T-cell (primary cell): ENCODE data around the gene CCR5. TPM values are rescaled to one million over a fixed set of nuclear protein-coding genes. Genes with fewer than 3 reads are reported as not detected.

ENCODE experiments used
- ATAC-seq, 4 experiments: fragments of 200-7000 bp in 3 of 4; fragments of 150-1000 bp in 1 of 4; cut with Tn5 transposase; replicated peaks in 1 of 4; 1 replicate in 3 of 4; 2 replicates in 1 of 4; pipeline ENCODE4 v1.10.0; 2021; ENCODE audit warnings: moderate library complexity in 3 of 4, mild to moderate bottlenecking in 2 of 4, moderate number of reproducible peaks in 1 of 4
- CTCF ChIA-PET, 2 donors: fragments of 300-600 bp; sonication (Branson Sonifier 250); formaldehyde crosslinking; loops; one replicate each; lab custom pipeline; 2022; ENCODE audit warnings: antibody characterized with exemption in 2 of 2; lab: Charles Lee
- POLR2A ChIA-PET, 2 donors: fragments of 300-600 bp; sonication (Branson Sonifier 250); formaldehyde crosslinking; loops; one replicate each; lab custom pipeline; 2022; ENCODE audit warnings: antibody characterized with exemption in 2 of 2; lab: Charles Lee
- DNase-seq, 35 experiments: peaks; one replicate each; pipeline versions ENCODE4 v3.0.0 to v3.0.0-alpha.2; 2013 to 2023
- H3K27ac ChIP-seq: one replicate; pipeline ENCODE4 v1.5.1; 2013; ENCODE audit warnings: low read length
- H3K27me3 ChIP-seq, 2 experiments: replicated peaks in 1 of 2; 1 replicate in 1 of 2; 2 replicates in 1 of 2; pipeline versions ENCODE4 v1.6.1 to v1.7.0; 2013; ENCODE audit warnings: low read length in 1 of 2, mixed read lengths in 1 of 2; ENCODE audit not compliant: control insufficient read depth in 2 of 2, insufficient read depth in 2 of 2; ENCODE audit errors: extremely low read depth in 1 of 2
- H3K36me3 ChIP-seq, 2 donors: 1 replicate in 1 of 2; 2 replicates in 1 of 2; pipeline versions ENCODE4 v1.6.1 to v1.7.0; 2013; ENCODE audit warnings: low read length in 1 of 2; ENCODE audit not compliant: control insufficient read depth in 2 of 2, insufficient read depth in 1 of 2; ENCODE audit errors: extremely low read depth in 1 of 2
- H3K4me1 ChIP-seq, 2 experiments: 1 replicate in 1 of 2; 2 replicates in 1 of 2; pipeline versions ENCODE4 v1.6.1 to v1.7.0; 2013; ENCODE audit warnings: low read length in 2 of 2, mixed read lengths in 1 of 2; ENCODE audit not compliant: insufficient read depth in 2 of 2, control insufficient read depth in 1 of 2; ENCODE audit errors: extremely low read depth in 1 of 2
- H3K4me3 ChIP-seq, 2 donors: 1 replicate in 1 of 2; 2 replicates in 1 of 2; pipeline versions ENCODE4 v1.5.1 to v1.7.0; 2013; ENCODE audit warnings: mild to moderate bottlenecking in 2 of 2, low read length in 1 of 2, moderate library complexity in 1 of 2; ENCODE audit not compliant: control insufficient read depth in 1 of 2; ENCODE audit errors: extremely low read depth in 1 of 2
- H3K9me3 ChIP-seq: 2 replicates; pipeline ENCODE4 v1.7.0; 2013
- H3K27ac Mint-ChIP-seq, 2 donors: one replicate each; pipeline ENCODE4 v1.8.0; 2020 to 2021; ENCODE audit warnings: mild to moderate bottlenecking in 2 of 2, mixed read lengths in 2 of 2
- H3K27me3 Mint-ChIP-seq, 2 donors: one replicate each; pipeline ENCODE4 v1.8.0; 2021 to 2022; ENCODE audit warnings: mixed read lengths in 2 of 2
- H3K36me3 Mint-ChIP-seq: one replicate; pipeline ENCODE4 v1.8.0; 2021; ENCODE audit warnings: mixed read lengths
- H3K4me1 Mint-ChIP-seq, 3 donors: one replicate each; pipeline ENCODE4 v1.8.0; 2020 to 2022; ENCODE audit warnings: mixed read lengths in 3 of 3, mild to moderate bottlenecking in 1 of 3
- H3K4me3 Mint-ChIP-seq, 3 donors: one replicate each; pipeline ENCODE4 v1.8.0; 2020 to 2022; ENCODE audit warnings: mild to moderate bottlenecking in 3 of 3, mixed read lengths in 3 of 3, moderate library complexity in 3 of 3
- H3K9me3 Mint-ChIP-seq, 3 donors: one replicate each; pipeline ENCODE4 v1.8.0; 2020 to 2022; ENCODE audit warnings: mixed read lengths in 3 of 3
- WGBS: methylation state at CpG from one replicate; pipeline ENCODE4 v1.1.5; 2013; ENCODE audit warnings: missing lambda C conversion rate; ENCODE audit not compliant: insufficient coverage; 5-methylcytosine and 5-hydroxymethylcytosine counted together
- total RNA-seq, 35 experiments: library from RNA in 6 of 35; stranded (reverse) in 6 of 35; fragments of 120-200 nt in 1 of 35; gene quantifications; one replicate each; pipeline versions ENCODE4 v1.2.1 to v1.2.4 and lab custom pipeline; 2013 to 2026

Gene CCR5
- total RNA-seq, 5 donors from 2014 or later (not counting 1 experiment from before 2014, with no cell fraction given) = 4.0 to 14.6 (median 10.1) TPM

- no peak for ATAC-seq
- H3K27me3 Mint-ChIP-seq = no peaks in the 10 kb centered on the region
- no peaks in the 10 kb centered on the region for H3K36me3 ChIP-seq
- H3K27ac Mint-ChIP-seq = no peak overlapping the region
- CTCF ChIA-PET = no interaction called here
- peaks cover 10 to 13% (median 12%) of the 10 kb centered on the region in 3 donors for H3K4me1 Mint-ChIP-seq
- H3K4me3 ChIP-seq = no peak overlapping the region
- WGBS = no CpG with 5 or more reads among the region's 5 CpGs
- H3K27me3 ChIP-seq = no peaks in the 10 kb centered on the region
- H3K27ac ChIP-seq = no peak overlapping the region
- no peak for DNase-seq
- no peaks in the 10 kb centered on the region for H3K9me3 ChIP-seq
- H3K4me3 Mint-ChIP-seq = no peak overlapping the region
- no peaks in the 10 kb centered on the region for H3K9me3 Mint-ChIP-seq
- H3K4me1 ChIP-seq = peaks cover 0 to 5% of the 10 kb centered on the region in 2 experiments
- POLR2A ChIA-PET = no interaction called here
- H3K36me3 Mint-ChIP-seq = no peaks in the 10 kb centered on the region
Observed at GRCh38 chr3:46423588-46423987, 52.8 kb downstream of the CCR5 start.

Other genes with a start within 250 kb of the CCR5 start
- under 1 TPM; 0.12 to 0.98 (median 0.43) TPM for gene CCR1, start 162.6 kb upstream of the CCR5 start, total RNA-seq
- gene CCR3, start 128.5 kb upstream of the CCR5 start, total RNA-seq = 1 to 10 TPM in 1 of 5 donors, under 1 TPM in 2, not detected in 2; 0.33 to 1.2 (median 0.55) TPM
- 10 to 100 TPM in 2 of 5 donors, 1 to 10 TPM in 3; 3.3 to 15.1 (median 8.1) TPM for gene CCR2, start 16.8 kb upstream of the CCR5 start, total RNA-seq
- gene CCRL2, start 36.3 kb downstream of the CCR5 start, total RNA-seq = 1 to 10 TPM; 1.1 to 2.5 (median 1.6) TPM
- gene LTF, start 94.0 kb downstream of the CCR5 start, total RNA-seq = under 1 TPM in 1 of 5 donors, not detected in 4; 0.16 TPM
- not detected for gene RTP3, start 127.0 kb downstream of the CCR5 start, total RNA-seq
- gene LRRC2, start 195.4 kb downstream of the CCR5 start, total RNA-seq = 1 to 10 TPM in 3 of 5 donors, under 1 TPM in 2; 0.30 to 1.9 (median 1.0) TPM
- not detected for gene FAM240A, start 241.6 kb downstream of the CCR5 start, total RNA-seq